K562 (cell line): ENCODE results near the gene SCN1B. TPM values are rescaled to one million over a fixed set of nuclear protein-coding genes. Genes with fewer than 3 reads are reported as not detected.
"Not testable (repeated sequence)": the region's sequence is repeated elsewhere in the genome, so short reads cannot be mapped to it uniquely, and the experiment has no call there.

Experiments used
- ATAC-seq: fragments of 200-7000 bp; cut with Tn5 transposase; 3 replicates; pipeline ENCODE4 v1.9.1; 2020; ENCODE audit warnings: moderate library complexity
- BruUV-seq: library from RNA; stranded (reverse); fragments of 400-500 nt; replicated peaks from 2 replicates; lab custom pipeline; 2021; lab: Mats Ljungman, UMichigan
- CTCF ChIA-PET: fragments of 300-600 bp; formaldehyde crosslinking; extraction: SDS; loops from one replicate; lab custom pipeline; 2021; ENCODE audit warnings: low intra/inter-chr PET ratio; lab: Yijun Ruan, JAX
- POLR2A ChIA-PET: fragments of 300-600, 350-650 bp; sonication (Branson Sonifier 250); formaldehyde crosslinking; extraction: SDS; loops from one replicate; lab custom pipeline; 2021; ENCODE audit warnings: antibody characterized with exemption, inconsistent platforms; lab: Yijun Ruan, JAX
- DNase-seq, 4 experiments: peaks; one replicate each; pipeline versions ENCODE4 v3.0.0 to v3.0.0-alpha.2; 2011 to 2018; ENCODE audit warnings: low spot score in 3 of 4, mixed read lengths in 3 of 4; ENCODE audit errors: extremely low read depth in 1 of 4
- FAIRE-seq: peaks from 2 replicates; lab custom pipeline; 2011; peaks lifted over from hg19 to GRCh38; lab: Jason Lieb, UNC
- H2AFZ ChIP-seq: 2 replicates; pipeline ENCODE4 v1.6.0; 2011; ENCODE audit warnings: low read depth, low read length, control low read depth, inconsistent platforms
- H3K27ac ChIP-seq: fragments of 200-600 bp; 3 replicates; pipeline ENCODE4 v1.8.0; 2011; ENCODE audit warnings: low read depth, mild to moderate bottlenecking, control low read depth, inconsistent platforms, low read length, moderate library complexity, mixed read lengths; ENCODE audit errors: extremely low read depth
- H3K27me3 ChIP-seq, 2 experiments: fragments of 300-600 bp in 1 of 2; 2 replicates in 1 of 2; 3 replicates in 1 of 2; pipeline versions ENCODE4 v1.6.0 to v1.8.0; 2011; ENCODE audit warnings: inconsistent platforms in 2 of 2, low read length in 2 of 2, mild to moderate bottlenecking in 1 of 2, mixed read lengths in 1 of 2, moderate library complexity in 1 of 2; ENCODE audit not compliant: control insufficient read depth in 2 of 2, insufficient read depth in 2 of 2
- H3K36me3 ChIP-seq: fragments of 300-600 bp; 3 replicates; pipeline ENCODE4 v1.8.0; 2011; ENCODE audit warnings: mild to moderate bottlenecking, low read length, inconsistent platforms; ENCODE audit not compliant: control insufficient read depth, insufficient read depth
- H3K4me1 ChIP-seq, 2 experiments: fragments of 200-600 bp in 1 of 2; replicated peaks in 1 of 2; 2 replicates in 1 of 2; 3 replicates in 1 of 2; pipeline versions ENCODE4 v1.5.1 to v1.8.0; 2011; ENCODE audit warnings: inconsistent platforms in 2 of 2, low read length in 2 of 2, mild to moderate bottlenecking in 1 of 2, mixed read lengths in 1 of 2, moderate library complexity in 1 of 2; ENCODE audit not compliant: control insufficient read depth in 2 of 2, insufficient read depth in 2 of 2
- H3K4me2 ChIP-seq: 2 replicates; pipeline ENCODE4 v1.6.1; 2011; ENCODE audit warnings: low read length, control low read depth, inconsistent platforms, mixed read lengths; ENCODE audit not compliant: insufficient read depth
- H3K4me3 ChIP-seq: fragments of 200-600 bp; sonication (generic), shearing (Covaris generic); 2 replicates; pipeline ENCODE4 v1.5.1; 2016; ENCODE audit warnings: control low read depth, inconsistent platforms
- H3K79me2 ChIP-seq: fragments of 200-600 bp; 3 replicates; pipeline ENCODE4 v1.8.0; 2011; ENCODE audit warnings: low read length, inconsistent platforms; ENCODE audit not compliant: control insufficient read depth, insufficient read depth
- H3K9ac ChIP-seq, 2 experiments: 2 replicates each; pipeline versions ENCODE4 v1.6.0 to v1.6.1; 2011; ENCODE audit warnings: low read depth in 2 of 2, low read length in 2 of 2, control low read depth in 1 of 2, inconsistent platforms in 1 of 2, mild to moderate bottlenecking in 1 of 2, mixed read lengths in 1 of 2; ENCODE audit not compliant: insufficient read depth in 1 of 2
- H3K9me1 ChIP-seq: one replicate; pipeline ENCODE4 v1.6.0; 2011; ENCODE audit warnings: inconsistent platforms, mild to moderate bottlenecking, low read length, moderate library complexity; ENCODE audit not compliant: control insufficient read depth, insufficient read depth
- H3K9me3 ChIP-seq: replicated peaks from 2 replicates; pipeline ENCODE4 v1.5.1; 2011; ENCODE audit warnings: low read depth, low read length, inconsistent platforms; ENCODE audit not compliant: control insufficient read depth, insufficient read depth
- H4K20me1 ChIP-seq: replicated peaks from 2 replicates; pipeline ENCODE4 v1.6.1; 2011; ENCODE audit warnings: low read length, inconsistent platforms, mixed read lengths; ENCODE audit not compliant: control insufficient read depth, insufficient read depth
- BCOR ChIP-seq: fragments of 450-650 bp; IDR thresholded peaks from 2 replicates; pipeline ENCODE4 v1.6.1; 2016
- MEF2A ChIP-seq: IDR thresholded peaks from 2 replicates; pipeline ENCODE4 v1.6.1; 2011; ENCODE audit warnings: low read depth, mild to moderate bottlenecking, low read length, moderate library complexity; ENCODE audit not compliant: control insufficient read depth
- RBM25 ChIP-seq: fragments of 200-400 bp; formaldehyde crosslinking; IDR thresholded peaks from 2 replicates; pipeline ENCODE4 v1.6.1; 2018; ENCODE audit warnings: low read length, low read depth, moderate library complexity; ENCODE audit not compliant: severe bottlenecking
- ZNF121 ChIP-seq: sonication (generic); formaldehyde crosslinking; conservative IDR thresholded peaks from 2 replicates; pipeline ENCODE4 v1.8.0; 2022; ENCODE audit warnings: missing genetic modification reagents
- ZNF764 ChIP-seq: fragments of 250-450 bp; sonication (Bioruptor Pico); IDR thresholded peaks from 2 replicates; pipeline ENCODE4 v1.4.0; 2020; ENCODE audit warnings: low read depth, mild to moderate bottlenecking, moderate library complexity
- WGBS: fragments of 100-300 bp; shearing (Covaris generic); methylation state at CpG from one replicate; pipeline ENCODE4 v1.1.6; 2016; ENCODE audit warnings: low coverage, mixed read lengths; ENCODE audit not compliant: insufficient coverage; ENCODE audit errors: missing lambda C conversion rate; 5-methylcytosine and 5-hydroxymethylcytosine counted together
- in situ Hi-C: fragments of 300-500 bp; cut with MboI; formaldehyde crosslinking; loops from 4 replicates; pipeline ENCODE4 v1.15.0; 2018; ENCODE audit warnings: inconsistent platforms, mixed read lengths
- intact Hi-C: fragments of 100-400 bp; cut with micrococcal nuclease; formaldehyde crosslinking; loops from 2 replicates; pipeline ENCODE4 v1.14.2; 2022
- polyA plus RNA-seq, 8 experiments: library from polyadenylated mRNA; depleted of rRNA in 4 of 8; stranded (reverse) in 5 of 8; unstranded in 3 of 8; fragments of >200 nt; fragmentation: Nextera tagmentation in 2 of 8; fragmentation: Illumina TruSeq in 1 of 8; extraction: Ambion mirVana in 2 of 8; extraction: Trizol in 1 of 8; gene quantifications; 2 replicates each; pipeline versions ENCODE4 v1.2.1 to v1.2.3, GENCODE V29; 2011 to 2014; ENCODE audit warnings: inconsistent platforms in 1 of 8, missing spikeins in 1 of 8
- total RNA-seq, 7 experiments: library from RNA; depleted of rRNA in 6 of 7; stranded (reverse); fragments of >200 nt in 6 of 7; fragmentation: Illumina TruSeq in 2 of 7; extraction: Trizol in 2 of 7; gene quantifications; 2 replicates each; pipeline versions ENCODE4 v1.2.1 to v1.2.3, GENCODE V29; 2011 to 2021; ENCODE audit warnings: low replicate concordance in 1 of 7

Gene SCN1B
- total and polyA plus RNA-seq, 9 of the 15 experiments (the other 6 are each of a cell fraction or from before 2014, with no cell fraction given) = 0.03 to 2.5 (median 0.91) TPM

DNA sequence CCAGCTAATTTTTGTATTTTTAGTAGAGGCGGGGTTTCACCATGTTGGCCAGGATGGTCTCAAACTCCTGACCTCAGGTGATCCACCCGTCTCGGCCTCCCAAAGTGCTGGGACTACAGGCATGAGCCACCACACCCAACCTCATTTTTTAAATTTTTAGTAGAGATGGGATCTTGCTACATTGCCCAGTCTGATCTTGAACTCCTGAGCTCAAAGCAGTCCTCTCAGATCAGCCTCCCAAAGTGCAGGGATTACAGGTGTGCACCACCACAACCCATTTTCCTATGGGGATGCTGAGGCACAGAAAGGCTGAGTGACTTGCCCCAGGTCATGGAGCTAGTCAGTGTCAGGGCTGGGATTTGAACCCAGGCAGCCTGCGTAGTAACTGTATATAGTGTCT lies 21.0 kb downstream of the SCN1B start:
- not testable (repeated sequence) for H3K27me3 ChIP-seq, H3K27ac ChIP-seq, ATAC-seq, H2AFZ ChIP-seq, FAIRE-seq, BruUV-seq, H3K9me1 ChIP-seq, H3K36me3 ChIP-seq, H3K9me3 ChIP-seq, H3K4me1 ChIP-seq, H3K9ac ChIP-seq
- POLR2A ChIA-PET = interaction anchor here (0.6 kb wide), 1 partner anchor 215 kb away, joined by 3 read pairs; no protein-coding TSS in a partner anchor
- TF ChIP-seq RBM25 = peak; percentile 46
- peak; percentile 97 for TF ChIP-seq ZNF121 (CRISPR knock-in tag)
- TF ChIP-seq BCOR = peak; percentile 72
- TF ChIP-seq, all 486 proteins: peak for 3; not testable (repeated sequence) for 483
- H3K4me2 ChIP-seq, in situ Hi-C loops, H3K79me2 ChIP-seq, CTCF ChIA-PET, H4K20me1 ChIP-seq, intact Hi-C loops, DNase-seq, H3K4me3 ChIP-seq: not testable (repeated sequence)
- 37% methylated on average over 4 of the region's 4 CpGs for WGBS

GRCh38 chr19:35051796-35052195 lies 21.5 kb downstream of the SCN1B start:
- no peak overlapping the region for H3K4me3 ChIP-seq
- no peaks in the 10 kb centered on the region for H3K79me2 ChIP-seq
- TF ChIP-seq ZNF764 (CRISPR knock-in tag) = no peak
- no peak for TF ChIP-seq MEF2A
- TF ChIP-seq RBM25 = peak; percentile 37
- 0 out of 5 replicates have a peak, but pooled peaks cover 0 to 4% of the 10 kb centered on the region in 2 experiments for H3K27me3 ChIP-seq
- DNase-seq (no peak), ATAC-seq (no peak), FAIRE-seq (no peak)
- H3K9ac ChIP-seq = no peak overlapping the region
- H4K20me1 ChIP-seq = no peaks in the 10 kb centered on the region
- peaks cover 0 to 7% of the 10 kb centered on the region in 2 experiments; a peak in 2 of 5 replicates for H3K4me1 ChIP-seq
- H3K27ac ChIP-seq = no peak overlapping the region
- H3K9me1 ChIP-seq = no peaks in the 10 kb centered on the region
- H2AFZ ChIP-seq = no peak overlapping the region
- H3K4me2 ChIP-seq = no peak overlapping the region
- H3K36me3 ChIP-seq = no peaks in the 10 kb centered on the region
- no peaks in the 10 kb centered on the region for H3K9me3 ChIP-seq
- POLR2A ChIA-PET = interaction anchor here (0.6 to 0.7 kb wide), 3 partner anchors 11 to 214 kb away, joined by 3 read pairs; no protein-coding TSS in a partner anchor
- in situ Hi-C loops = no loop called here
- BruUV-seq = no TSS peak
- WGBS = 36% methylated on average over 5 of the region's 5 CpGs
- CTCF ChIA-PET = no interaction called here
- intact Hi-C loops = no loop called here
